GM18867 (cell line): ENCODE results near the gene ATF2.

ENCODE experiments used
- ATAC-seq: cut with Tn5 transposase; IDR thresholded peaks from one replicate; pipeline ENCODE4 v1.9.1; 2021; ENCODE audit warnings: mild to moderate bottlenecking, moderate library complexity; ENCODE audit not compliant: unreplicated experiment

ATF2 gene

GRCh38 chr2:175034716-175035115 is 133.3 kb downstream of the ATF2 start:
- ATAC-seq, result no peak

GRCh38 chr2:175030380-175031271 is 137.4 kb downstream of the ATF2 start:
- peak; percentile 49 for ATAC-seq

GRCh38 chr2:175027755-175028154 is 140.2 kb downstream of the ATF2 start:
- ATAC-seq, result no peak

- ATAC-seq, result no peak
Observed at GRCh38 chr2:175026385-175026784, 141.6 kb downstream of the ATF2 start.

GRCh38 chr2:175025946-175026345 is 142.1 kb downstream of the ATF2 start:
- ATAC-seq, result no peak

GRCh38 chr2:175025233-175025632 is 142.8 kb downstream of the ATF2 start:
- ATAC-seq, result no peak

- ATAC-seq, result no peak
Observed at GRCh38 chr2:175022923-175023322, 145.1 kb downstream of the ATF2 start.
